HCT116 (cell line): Measurements from ENCODE around the gene DNAAF5. TPM values are rescaled to one million over a fixed set of nuclear protein-coding genes. Genes with fewer than 3 reads are reported as not detected.

Source experiments
- ATAC-seq: fragments of 200-7000 bp; cut with Tn5 transposase; 2 replicates; pipeline ENCODE4 v1.9.1; 2020; ENCODE audit warnings: mild to moderate bottlenecking, moderate library complexity
- BruUV-seq: library from RNA; stranded (reverse); fragments of 400-500 nt; replicated peaks from 2 replicates; lab custom pipeline; 2021; lab: Mats Ljungman, UMichigan
- CTCF ChIA-PET: fragments of 300-600 bp; sonication (Branson Sonifier 250); formaldehyde crosslinking; loops from one replicate; lab custom pipeline; 2021; ENCODE audit warnings: antibody characterized with exemption; lab: Charles Lee
- POLR2A ChIA-PET: fragments of 300-600, 350-600 bp; sonication (Branson Sonifier 250); formaldehyde crosslinking; loops from one replicate; lab custom pipeline; 2021; ENCODE audit warnings: antibody characterized with exemption; lab: Charles Lee
- RAD21 ChIA-PET, 2 experiments: fragments of 300-600 bp; sonication (Branson Sonifier 250); formaldehyde crosslinking; loops; one replicate each; lab custom pipeline; 2023; ENCODE audit warnings: low total read pairs in 2 of 2; ENCODE audit not compliant: uncharacterized antibody in 2 of 2, unreplicated experiment in 2 of 2, low non-redundant PET in 1 of 2; lab: Charles Lee
- DNase-seq: peaks from one replicate; pipeline ENCODE4 v3.0.0-alpha.2; 2010; ENCODE audit warnings: low read depth, low spot score
- H2AFZ ChIP-seq: fragments of 200-600 bp; shearing (Covaris generic), sonication (generic); 2 replicates; pipeline ENCODE4 v1.6.1; 2017; ENCODE audit warnings: low read depth, mixed run types, mixed read lengths, antibody characterized with exemption, low read length; ENCODE audit not compliant: poor library complexity, severe bottlenecking
- H3K27ac ChIP-seq: 2 replicates; pipeline ENCODE4 v1.5.1; 2012; ENCODE audit warnings: low read depth, low read length
- H3K27me3 ChIP-seq: fragments of 200-600 bp; sonication (generic); 2 replicates; pipeline ENCODE4 v1.6.1; 2016; ENCODE audit warnings: mixed run types, low read length, mixed read lengths; ENCODE audit not compliant: insufficient read depth
- H3K36me3 ChIP-seq, 2 experiments: fragments of 200-500 bp in 1 of 2; fragments of 200-600 bp in 1 of 2; sonication (Bioruptor generic) in 1 of 2; sonication (generic) in 1 of 2; 2 replicates each; pipeline versions ENCODE4 v1.5.1 to v1.6.1; 2014 to 2016; ENCODE audit warnings: low read length in 2 of 2, inconsistent platforms in 1 of 2, mixed read lengths in 1 of 2, mixed run types in 1 of 2; ENCODE audit not compliant: insufficient read depth in 2 of 2, control insufficient read depth in 1 of 2
- H3K4me1 ChIP-seq, 2 experiments: fragments of 200-600 bp in 1 of 2; sonication (generic) in 1 of 2; 2 replicates each; pipeline versions ENCODE4 v1.5.1 to v1.6.1; 2012 to 2017; ENCODE audit warnings: low read length in 2 of 2, inconsistent platforms in 1 of 2, mild to moderate bottlenecking in 1 of 2, mixed read lengths in 1 of 2, mixed run types in 1 of 2, moderate library complexity in 1 of 2; ENCODE audit not compliant: insufficient read depth in 2 of 2, control insufficient read depth in 1 of 2
- H3K4me2 ChIP-seq: fragments of 200-600 bp; sonication (generic); 2 replicates; pipeline ENCODE4 v1.6.1; 2017; ENCODE audit warnings: mixed run types, low read length, mixed read lengths
- H3K4me3 ChIP-seq, 2 experiments: fragments of 200-600 bp in 1 of 2; sonication (generic) in 1 of 2; replicated peaks in 1 of 2; 2 replicates each; pipeline ENCODE4 v1.5.1; 2011 to 2016; ENCODE audit warnings: low read length in 2 of 2, control low read depth in 1 of 2, low read depth in 1 of 2, mild to moderate bottlenecking in 1 of 2, mixed read lengths in 1 of 2, mixed run types in 1 of 2
- H3K79me2 ChIP-seq: fragments of 200-600 bp; sonication (generic); 2 replicates; pipeline ENCODE4 v1.6.1; 2017; ENCODE audit warnings: mild to moderate bottlenecking, mixed run types, low read length, moderate library complexity, mixed read lengths; ENCODE audit not compliant: insufficient read depth
- H3K9ac ChIP-seq: fragments of 200-600 bp; sonication (generic); 2 replicates; pipeline ENCODE4 v1.6.1; 2016; ENCODE audit warnings: low read length, mixed read lengths
- H3K9me2 ChIP-seq: fragments of 200-600 bp; sonication (generic), shearing (Covaris generic); 2 replicates; pipeline ENCODE4 v1.6.1; 2017; ENCODE audit warnings: mixed run types, mild to moderate bottlenecking, moderate library complexity; ENCODE audit not compliant: insufficient read depth
- H3K9me3 ChIP-seq, 2 experiments: fragments of 200-500 bp in 1 of 2; fragments of 200-600 bp in 1 of 2; sonication (Bioruptor generic) in 1 of 2; sonication (generic) in 1 of 2; 2 replicates each; pipeline ENCODE4 v1.6.1; 2014 to 2017; ENCODE audit warnings: low read length in 2 of 2, mixed read lengths in 2 of 2, inconsistent platforms in 1 of 2, low read depth in 1 of 2, mild to moderate bottlenecking in 1 of 2, mixed run types in 1 of 2, moderate library complexity in 1 of 2; ENCODE audit not compliant: control insufficient read depth in 1 of 2, insufficient read depth in 1 of 2
- H4K20me1 ChIP-seq: fragments of 200-600 bp; sonication (generic), shearing (Covaris generic); 2 replicates; pipeline ENCODE4 v1.6.1; 2017; ENCODE audit warnings: mixed run types, mild to moderate bottlenecking, moderate library complexity; ENCODE audit not compliant: insufficient read depth
- RAD21 ChIP-seq: IDR thresholded peaks from 2 replicates; pipeline ENCODE4 v1.6.1; 2012; ENCODE audit warnings: low read depth, mild to moderate bottlenecking
- TCF7L2 ChIP-seq: IDR thresholded peaks from 2 replicates; pipeline ENCODE4 v1.7.0; 2011; ENCODE audit warnings: borderline replicate concordance, inconsistent platforms; ENCODE audit not compliant: insufficient read depth, insufficient read length; ENCODE audit errors: extremely low read depth
- intact Hi-C: fragments of 100-400 bp; cut with micrococcal nuclease; formaldehyde crosslinking; loops from 2 replicates; pipeline ENCODE4 v1.10.0; 2022
- total RNA-seq: library from RNA; stranded (reverse); gene quantifications from one replicate; pipeline ENCODE4 v1.2.1, GENCODE V29; 2021; ENCODE audit not compliant: unreplicated experiment
- TF ChIP-seq, protein P1 (sequence below): IDR thresholded peaks from 2 replicates; pipeline ENCODE4 v1.6.1; 2012; ENCODE audit warnings: low read depth

Gene DNAAF5
- total RNA-seq, 1 experiment from 2014 or later: 69.4 TPM

DNA sequence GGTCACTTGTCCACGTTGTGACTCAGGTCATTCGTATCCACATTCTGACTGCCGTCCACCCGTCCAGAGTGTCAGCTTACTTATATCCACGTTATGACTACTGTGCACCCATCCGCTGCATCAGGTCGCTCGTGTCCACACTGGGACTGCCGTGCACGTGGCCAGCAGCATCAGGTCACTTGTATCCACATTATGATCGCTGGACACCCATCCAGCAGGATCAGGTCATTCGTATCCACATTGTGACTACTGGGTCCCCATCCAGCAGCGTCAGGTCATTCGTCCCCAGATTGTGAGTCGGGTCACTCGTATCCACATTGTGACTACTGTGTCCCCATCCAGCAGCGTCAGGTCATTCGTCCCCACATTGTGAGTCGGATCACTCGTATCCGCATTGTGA lies 58.5 kb downstream of the DNAAF5 start (continued):
- TF ChIP-seq, protein P1, sequence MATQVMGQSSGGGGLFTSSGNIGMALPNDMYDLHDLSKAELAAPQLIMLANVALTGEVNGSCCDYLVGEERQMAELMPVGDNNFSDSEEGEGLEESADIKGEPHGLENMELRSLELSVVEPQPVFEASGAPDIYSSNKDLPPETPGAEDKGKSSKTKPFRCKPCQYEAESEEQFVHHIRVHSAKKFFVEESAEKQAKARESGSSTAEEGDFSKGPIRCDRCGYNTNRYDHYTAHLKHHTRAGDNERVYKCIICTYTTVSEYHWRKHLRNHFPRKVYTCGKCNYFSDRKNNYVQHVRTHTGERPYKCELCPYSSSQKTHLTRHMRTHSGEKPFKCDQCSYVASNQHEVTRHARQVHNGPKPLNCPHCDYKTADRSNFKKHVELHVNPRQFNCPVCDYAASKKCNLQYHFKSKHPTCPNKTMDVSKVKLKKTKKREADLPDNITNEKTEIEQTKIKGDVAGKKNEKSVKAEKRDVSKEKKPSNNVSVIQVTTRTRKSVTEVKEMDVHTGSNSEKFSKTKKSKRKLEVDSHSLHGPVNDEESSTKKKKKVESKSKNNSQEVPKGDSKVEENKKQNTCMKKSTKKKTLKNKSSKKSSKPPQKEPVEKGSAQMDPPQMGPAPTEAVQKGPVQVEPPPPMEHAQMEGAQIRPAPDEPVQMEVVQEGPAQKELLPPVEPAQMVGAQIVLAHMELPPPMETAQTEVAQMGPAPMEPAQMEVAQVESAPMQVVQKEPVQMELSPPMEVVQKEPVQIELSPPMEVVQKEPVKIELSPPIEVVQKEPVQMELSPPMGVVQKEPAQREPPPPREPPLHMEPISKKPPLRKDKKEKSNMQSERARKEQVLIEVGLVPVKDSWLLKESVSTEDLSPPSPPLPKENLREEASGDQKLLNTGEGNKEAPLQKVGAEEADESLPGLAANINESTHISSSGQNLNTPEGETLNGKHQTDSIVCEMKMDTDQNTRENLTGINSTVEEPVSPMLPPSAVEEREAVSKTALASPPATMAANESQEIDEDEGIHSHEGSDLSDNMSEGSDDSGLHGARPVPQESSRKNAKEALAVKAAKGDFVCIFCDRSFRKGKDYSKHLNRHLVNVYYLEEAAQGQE: no peak
- TF ChIP-seq TCF7L2 (no peak), RAD21 (no peak)
- TF ChIP-seq, all 23 proteins: peak for 0

DNA sequence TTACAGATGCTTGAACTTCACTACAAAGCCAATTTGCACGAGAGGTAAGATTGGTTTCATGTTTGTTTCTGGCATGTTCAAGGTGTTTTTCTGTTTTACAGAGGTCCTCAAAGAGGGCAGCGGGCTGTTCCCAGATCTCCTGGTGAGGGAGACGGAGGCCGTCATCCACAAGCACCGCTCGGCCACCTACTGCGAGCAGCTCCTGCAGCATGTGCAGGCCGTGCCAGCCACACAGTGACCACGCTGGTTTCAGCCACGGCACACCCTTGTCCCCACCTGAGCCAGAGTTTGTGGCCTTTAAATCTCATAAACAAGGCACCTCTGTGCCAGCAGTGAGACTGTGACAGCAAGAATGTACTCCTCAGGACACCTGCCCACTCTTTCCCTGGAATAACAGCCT lies 58.9 kb downstream of the DNAAF5 start:
- Histone ChIP-seq H3K9me2 (no peaks in the 10 kb centered on the region), H3K79me2 (no peaks in the 10 kb centered on the region), H3K4me2 (no peak overlapping the region), H3K4me3 (no peak overlapping the region), H3K4me1 (no peaks in the 10 kb centered on the region), H3K36me3 (peaks cover 22 to 36% of the 10 kb centered on the region in 2 experiments), H4K20me1 (no peaks in the 10 kb centered on the region), H3K27ac (no peak overlapping the region), H2AFZ (no peak overlapping the region), H3K27me3 (no peaks in the 10 kb centered on the region), H3K9me3 (no peaks in the 10 kb centered on the region), H3K9ac (no peak overlapping the region)
- RAD21 ChIA-PET: no interaction called here
- intact Hi-C loops: loop anchor here (5.0 kb wide), 1 partner anchor 463 kb away; no protein-coding TSS in a partner anchor
- DNase-seq (no peak), ATAC-seq (no peak)
- BruUV-seq: no TSS peak
- CTCF ChIA-PET: no interaction called here
- TF ChIP-seq TCF7L2: no peak
- POLR2A ChIA-PET: no interaction called here
